ENCODE measurements around the gene FRMD8. TPM values are rescaled to one million over a fixed set of nuclear protein-coding genes. Genes with fewer than 3 reads are reported as not detected.

Gene FRMD8
- total and polyA plus RNA-seq, 9 of the 15 experiments (the other 6 are each of a cell fraction or from before 2014, with no cell fraction given) = 4.5 to 54.5 (median 15.8) TPM

GRCh38 chr11:65351511-65351910 lies 34.9 kb upstream of the FRMD8 start (continued):
- TF ChIP-seq ZHX1 (conservative IDR thresholded peaks at IDR 0.05; ENCODE audit: low read length) (no peak), SLC30A9 (CRISPR knock-in tag; IDR thresholded peaks at IDR 0.05) (no peak), TAF1 (IDR thresholded peaks at IDR 0.05; ENCODE audit: control insufficient read depth, extremely low read depth, insufficient read depth, low read length, severe bottlenecking) (no peak), NUFIP1 (IDR thresholded peaks at IDR 0.05; ENCODE audit: partially characterized antibody) (no peak), ZNF197 (CRISPR knock-in tag; IDR thresholded peaks at IDR 0.05; ENCODE audit: low read depth) (no peak), CAMTA2 (CRISPR knock-in tag; conservative IDR thresholded peaks at IDR 0.05) (no peak)

GRCh38 chr11:65352783-65353182 lies 33.7 kb upstream of the FRMD8 start:
- in situ Hi-C loops (cut with MboI) = no loop called here

More at GRCh38 chr11:65352783-65353182, 33.7 kb upstream of the FRMD8 start:
- Histone ChIP-seq H2AFZ (ENCODE audit: low read depth, low read length) (no peak overlapping the region), H3K9ac (ENCODE audit: insufficient read depth in 1 of 2, low read depth in 2 of 2, low read length in 2 of 2) (no peak overlapping the region; a peak in 1 of 4 replicates), H3K4me2 (ENCODE audit: insufficient read depth, low read length) (no peak overlapping the region), H3K36me3 (ENCODE audit: control insufficient read depth, insufficient read depth, low read length) (peaks cover 47% of the 10 kb centered on the region), H3K79me2 (ENCODE audit: control insufficient read depth, insufficient read depth, low read length) (no peaks in the 10 kb centered on the region), H3K4me1 (replicated peaks in 1 of 2; ENCODE audit: control insufficient read depth in 2 of 2, insufficient read depth in 2 of 2, low read length in 2 of 2) (peaks cover 20 to 42% of the 10 kb centered on the region in 2 experiments), H4K20me1 (replicated peaks; ENCODE audit: control insufficient read depth, insufficient read depth, low read length) (peaks cover 10% of the 10 kb centered on the region; the same call in 1 of the 2 replicates), H3K27me3 (ENCODE audit: control insufficient read depth in 2 of 2, insufficient read depth in 2 of 2, low read length in 2 of 2) (no peaks in the 10 kb centered on the region), H3K9me1 (ENCODE audit: control insufficient read depth, insufficient read depth, low read length) (no peaks in the 10 kb centered on the region), H3K9me3 (replicated peaks; ENCODE audit: control insufficient read depth, insufficient read depth, low read depth, low read length) (no peaks in the 10 kb centered on the region), H3K27ac (ENCODE audit: extremely low read depth, low read depth, low read length) (no peak overlapping the region), H3K4me3 (no peak overlapping the region)
- ATAC-seq (no peak), FAIRE-seq (peak; percentile 59), DNase-seq (ENCODE audit: extremely low read depth in 1 of 4, low spot score in 3 of 4) (no peak)
- intact Hi-C loops (cut with micrococcal nuclease) = no loop called here
- BruUV-seq (replicated peaks) = no TSS peak
- ChIA-PET POLR2A (interaction anchor here (0.6 to 15.6 kb wide), 7 partner anchors 16 to 480 kb away, joined by 3 to 253 read pairs (median 5); partner anchors contain the start of genes DPF2, MALAT1 and NEAT1), CTCF (ENCODE audit: low intra/inter-chr PET ratio) (interaction anchor here (0.7 kb wide), 1 partner anchor 31 kb away, joined by 3 read pairs; no protein-coding TSS in a partner anchor)
- peak; percentile 22 to 39 (median 29); a peak in 3 of 6 replicates for TF ChIP-seq CTCF (IDR thresholded peaks at IDR 0.05 in 2 of 3, conservative IDR thresholded peaks at IDR 0.05 in 1 of 3; ENCODE audit: insufficient read depth in 2 of 3, low read depth in 1 of 3, low read length in 3 of 3)
- TF ChIP-seq ETV1 (tag; conservative IDR thresholded peaks at IDR 0.05; ENCODE audit: low read depth) = no peak
- 30% methylated on average over 3 of the region's 3 CpGs for WGBS (ENCODE audit: insufficient coverage, low coverage, missing lambda C conversion rate)

All from K562 (cell line).